Spleen (tissue), 11 donors: ENCODE data around the gene GNRH2. TPM values are rescaled to one million over a fixed set of nuclear protein-coding genes. Genes with fewer than 3 reads are reported as not detected.
A peak's percentile ranks its signal among the peaks of the same experiment; 100 is the strongest.

Experiments
- DNase-seq: peaks from one replicate; pipeline ENCODE4 v3.0.0-alpha.2; 2020
- H3K27ac ChIP-seq, 8 donors: fragments of 200-600 bp; sonication (generic) in 7 of 8; 1 replicate in 4 of 8; 2 replicates in 4 of 8; pipeline versions ENCODE4 v1.5.0 to v1.8.0; 2016 to 2021; ENCODE audit warnings: inconsistent platforms in 4 of 8, mild to moderate bottlenecking in 4 of 8, moderate library complexity in 1 of 8
- H3K27me3 ChIP-seq, 7 donors: fragments of 200-600 bp; sonication (generic) in 6 of 7; replicated peaks in 1 of 7; 1 replicate in 4 of 7; 2 replicates in 3 of 7; pipeline versions ENCODE4 v1.5.0 to v1.8.0; 2016 to 2021; ENCODE audit warnings: inconsistent platforms in 3 of 7, mild to moderate bottlenecking in 1 of 7
- H3K36me3 ChIP-seq, 6 donors: fragments of 200-600 bp; sonication (generic) in 5 of 6; 1 replicate in 4 of 6; 2 replicates in 2 of 6; pipeline versions ENCODE4 v1.5.0 to v1.8.0; 2016 to 2021; ENCODE audit warnings: inconsistent platforms in 2 of 6
- H3K4me1 ChIP-seq, 6 donors: fragments of 200-600 bp; sonication (generic) in 5 of 6; 1 replicate in 3 of 6; 2 replicates in 3 of 6; pipeline versions ENCODE4 v1.5.0 to v1.8.0; 2016 to 2021; ENCODE audit warnings: inconsistent platforms in 3 of 6
- H3K4me3 ChIP-seq, 8 donors: fragments of 200-600 bp; sonication (generic) in 7 of 8; 1 replicate in 4 of 8; 2 replicates in 4 of 8; pipeline versions ENCODE4 v1.5.0 to v1.8.0; 2016 to 2021; ENCODE audit warnings: inconsistent platforms in 4 of 8, mild to moderate bottlenecking in 4 of 8, moderate library complexity in 2 of 8
- H3K9me3 ChIP-seq, 8 donors: fragments of 200-600 bp; sonication (generic) in 7 of 8; 1 replicate in 4 of 8; 2 replicates in 4 of 8; pipeline versions ENCODE4 v1.5.0 to v1.8.0; 2016 to 2021; ENCODE audit warnings: inconsistent platforms in 4 of 8
- CTCF ChIP-seq, 11 experiments: fragments of 200-600 bp in 7 of 11; fragments of 450-650 bp in 4 of 11; sonication (generic) in 4 of 11; IDR thresholded peaks in 8 of 11; conservative IDR thresholded peaks in 3 of 11; 1 replicate in 7 of 11; 2 replicates in 4 of 11; pipeline versions ENCODE4 v1.4.0 to v1.8.0; 2016 to 2021; ENCODE audit warnings: antibody characterized with exemption in 11 of 11, inconsistent platforms in 4 of 11, mild to moderate bottlenecking in 1 of 11
- POLR2A ChIP-seq, 3 donors: fragments of 450-650 bp; IDR thresholded peaks; one replicate each; pipeline ENCODE4 v1.5.1; 2017; ENCODE audit warnings: antibody characterized with exemption in 3 of 3, mild to moderate bottlenecking in 1 of 3
- POLR2AphosphoS5 ChIP-seq, 3 donors: sonication (generic); formaldehyde crosslinking; IDR thresholded peaks; one replicate each; pipeline ENCODE4 v1.5.1; 2017; ENCODE audit warnings: antibody characterized with exemption in 3 of 3
- WGBS, 5 donors: extraction: QIAGEN DNeasy Blood & Tissue Kit in 3 of 5; methylation state at CpG; one replicate each; pipeline versions ENCODE4 v1.1.5 to v1.1.7; 2013 to 2018; 5-methylcytosine and 5-hydroxymethylcytosine counted together
- intact Hi-C: fragments of 100-400 bp; cut with DNase I; formaldehyde crosslinking; loops from one replicate; pipeline ENCODE4 v1.15.0; 2023; ENCODE audit warnings: low total_unique reads
- polyA plus RNA-seq, 3 donors: library from polyadenylated mRNA; stranded (reverse); fragments of 200-250 nt; gene quantifications; one replicate each; pipeline ENCODE4 v1.2.1, GENCODE V29; 2013
- total RNA-seq, 7 donors: library from RNA; depleted of rRNA in 3 of 7; stranded (reverse); fragments of >200 nt in 3 of 7; fragmentation: NEBNext Ultra II Directional in 4 of 7; extraction: Animal tissue kit (Norgen Biotek cat#: 25700) in 4 of 7; gene quantifications; one replicate each; pipeline versions ENCODE4 v1.1.0 to v1.2.1, GENCODE V29; 2016 to 2021
- donor health status: healthy with polysubstance abuse.
- donor health status: DM: no; HTN: no; CAD: no; lungs with moderate emphysema.
- donor health status: DM: no; HTN: no; CAD: no.
- donor health status: Bipolar disorder and iron deficiency.
- donor health status: healthy.
- donor health status: DM: no; HTN: no; CAD: no.
- donor health status: DM: yes; HTN: yes; CAD: no.

GNRH2 gene
- total and polyA plus RNA-seq, 10 donors: 0.70 to 1.7 (median 1.0) TPM; not detected in 6

- TF ChIP-seq POLR2A (IDR thresholded peaks at IDR 0.05): no peak
- peak in 2 of 3 donors; percentile 15 to 48 for TF ChIP-seq POLR2AphosphoS5 (IDR thresholded peaks at IDR 0.05)
- no peak for TF ChIP-seq CTCF (IDR thresholded peaks at IDR 0.05 in 8 of 11, conservative IDR thresholded peaks at IDR 0.05 in 3 of 11)
- H3K4me3 ChIP-seq: peak overlapping the region in 1 of 8 donors; percentile 99
- H3K36me3 ChIP-seq: peaks cover 0 to 43% (median 25%) of the 10 kb centered on the region in 6 donors
- H3K27me3 ChIP-seq: no peaks in the 10 kb centered on the region
- H3K4me1 ChIP-seq: peaks cover 7 to 33% (median 25%) of the 10 kb centered on the region in 6 donors
- no peaks in the 10 kb centered on the region for H3K9me3 ChIP-seq
- H3K27ac ChIP-seq: peak overlapping the region in 3 of 8 donors; percentile 85 to 97 (median 95)
- WGBS, 5 donors: 89 to 100% (median 92%) methylated on average over 2 to 8 of the region's 8 CpGs
- intact Hi-C loops: no loop called here
- peak; percentile 78 for DNase-seq
Observed at GRCh38 chr20:3044336-3044965, 1.0 kb downstream of the GNRH2 start.

- TF ChIP-seq POLR2AphosphoS5 (IDR thresholded peaks at IDR 0.05): no peak
- TF ChIP-seq POLR2A (IDR thresholded peaks at IDR 0.05): peak in 1 of 3 donors; percentile 1
- peak overlapping the region; percentile 77 to 97 (median 91) for H3K27ac ChIP-seq
- intact Hi-C loops: no loop called here
- peak overlapping the region; percentile 88 to 100 (median 99) for H3K4me3 ChIP-seq
- peaks cover 0 to 43% (median 21%) of the 10 kb centered on the region in 6 donors for H3K36me3 ChIP-seq
- DNase-seq: no peak
- no peaks in the 10 kb centered on the region for H3K9me3 ChIP-seq
- 2 to 5% (median 4%) methylated on average over 11 to 24 of the region's 24 CpGs for WGBS, 5 donors
- H3K4me1 ChIP-seq: peaks cover 7 to 33% (median 25%) of the 10 kb centered on the region in 6 donors
- no peaks in the 10 kb centered on the region for H3K27me3 ChIP-seq
Observed at GRCh38 chr20:3045042-3045815, 1.8 kb downstream of the GNRH2 start.

- 0 to 1% (median 0%) methylated on average over 32 to 104 of the region's 104 CpGs for WGBS, 5 donors
- H3K9me3 ChIP-seq: no peaks in the 10 kb centered on the region
- peaks cover 0 to 38% (median 19%) of the 10 kb centered on the region in 6 donors for H3K36me3 ChIP-seq
- H3K4me1 ChIP-seq: peaks cover 7 to 33% (median 25%) of the 10 kb centered on the region in 6 donors
- H3K27ac ChIP-seq: peak within 1 kb of the TSS; percentile 77 to 97 (median 91)
- peak; percentile 98 for DNase-seq
- peak within 1 kb of the TSS; percentile 88 to 100 (median 99) for H3K4me3 ChIP-seq
- TF ChIP-seq POLR2A (IDR thresholded peaks at IDR 0.05) (peak in 1 of 3 donors; percentile 36), CTCF (IDR thresholded peaks at IDR 0.05 in 8 of 11, conservative IDR thresholded peaks at IDR 0.05 in 3 of 11) (peak in 1 of 11 experiments; percentile 6), POLR2AphosphoS5 (IDR thresholded peaks at IDR 0.05) (peak; percentile 85 to 92 (median 90))
- H3K27me3 ChIP-seq: no peaks in the 10 kb centered on the region
- intact Hi-C loops: no loop called here
Observed at GRCh38 chr20:3045816-3046676, 2.6 kb downstream of the GNRH2 start, which contains the start of gene MRPS26. Gene MRPS26, plus strand, starts transcription at chr20:3046052. Its CDS starts 17 bp downstream, at chr20:3046069.
